Heart left ventricle (tissue), 16 donors: ENCODE measurements around the gene VWA3A. TPM values are rescaled to one million over a fixed set of nuclear protein-coding genes. Genes with fewer than 3 reads are reported as not detected.
A peak's percentile ranks its signal among the peaks of the same experiment; 100 is the strongest.

Source experiments
- ATAC-seq, 4 donors: fragments of 200-7000 bp; cut with Tn5 transposase; one replicate each; pipeline ENCODE4 v1.9.1; 2020 to 2022; ENCODE audit warnings: moderate library complexity in 4 of 4, mild to moderate bottlenecking in 3 of 4, moderate number of reproducible peaks in 1 of 4
- DNase-seq, 5 donors: peaks; one replicate each; pipeline ENCODE4 v3.0.0-alpha.2; 2020
- H3K27ac ChIP-seq, 12 donors: fragments of 200-600 bp; sonication (generic) in 4 of 12; one replicate each; pipeline versions ENCODE4 v1.5.0 to v1.8.0; 2016 to 2022; ENCODE audit warnings: mild to moderate bottlenecking in 2 of 12
- H3K27me3 ChIP-seq, 9 donors: fragments of 200-600 bp; sonication (generic) in 2 of 9; one replicate each; pipeline versions ENCODE4 v1.5.1 to v1.8.0; 2016 to 2022; ENCODE audit warnings: mild to moderate bottlenecking in 3 of 9
- H3K36me3 ChIP-seq, 9 donors: fragments of 200-600 bp; sonication (generic) in 2 of 9; one replicate each; pipeline versions ENCODE4 v1.5.0 to v1.8.0; 2018 to 2022; ENCODE audit warnings: mild to moderate bottlenecking in 2 of 9
- H3K4me1 ChIP-seq, 12 donors: fragments of 200-600 bp; sonication (generic) in 4 of 12; one replicate each; pipeline versions ENCODE4 v1.5.0 to v1.8.0; 2016 to 2022; ENCODE audit warnings: mild to moderate bottlenecking in 3 of 12
- H3K4me3 ChIP-seq, 12 donors: fragments of 200-600 bp; sonication (generic) in 4 of 12; one replicate each; pipeline versions ENCODE4 v1.5.0 to v1.8.0; 2017 to 2022; ENCODE audit warnings: mild to moderate bottlenecking in 9 of 12, moderate library complexity in 4 of 12
- H3K9me3 ChIP-seq, 12 donors: fragments of 200-600 bp; sonication (generic) in 4 of 12; one replicate each; pipeline versions ENCODE4 v1.5.0 to v1.8.0; 2016 to 2022; ENCODE audit warnings: mild to moderate bottlenecking in 1 of 12
- POLR2A ChIP-seq, 2 donors: fragments of 450-650 bp; IDR thresholded peaks; one replicate each; pipeline ENCODE4 v1.6.1; 2017; ENCODE audit warnings: antibody characterized with exemption in 2 of 2, mild to moderate bottlenecking in 2 of 2, moderate library complexity in 2 of 2
- WGBS, 4 donors: extraction: QIAGEN DNeasy Blood & Tissue Kit in 2 of 4; methylation state at CpG; one replicate each; pipeline versions ENCODE4 v1.1.5 to v1.1.7; 2013 to 2018; 5-methylcytosine and 5-hydroxymethylcytosine counted together
- intact Hi-C, 10 donors: fragments of 100-400 bp; cut with DNase I; formaldehyde crosslinking; loops; one replicate each; pipeline versions ENCODE4 v1.11.1 to v1.14.2; 2022
- polyA plus RNA-seq, 2 donors: library from polyadenylated mRNA; stranded (reverse); fragments of 200-250 nt; gene quantifications; one replicate each; pipeline ENCODE4 v1.2.3, GENCODE V29; 2013
- total RNA-seq, 9 donors: library from RNA; depleted of rRNA in 2 of 9; stranded (reverse); fragments of >200 nt in 2 of 9; fragmentation: NEBNext Ultra II Directional in 3 of 9; extraction: Animal tissue kit (Norgen Biotek cat#: 25700) in 3 of 9; gene quantifications; one replicate each; pipeline versions ENCODE4 v1.1.0 to v1.2.4, GENCODE V29; 2016 to 2023
- TF ChIP-seq, protein P1 (sequence below), 12 donors: fragments of 200-600 bp; sonication (generic) in 4 of 12; IDR thresholded peaks; one replicate each; pipeline versions ENCODE4 v1.5.0 to v1.8.0; 2018 to 2022; ENCODE audit warnings: antibody characterized with exemption in 12 of 12, mild to moderate bottlenecking in 5 of 12
- donor health status: ischemic (EF 13 %, LVEDD 7.1; RV severe dilation, severe dysfunction).
- donor health status: healthy with polysubstance abuse.
- donor health status: DM: no; HTN: yes; CAD: no.
- donor health status: DM: no; HTN: no; CAD: no.
- donor health status: ischemic (EF 25% LVEDD 6.9; RV normal size, moderate dysfunction).
- donor health status: ischemic (EF 25% LVEDD 5.7; RV mildly dilated, moderate dysfunction).
- donor health status: healthy.
- donor health status: DM: yes; HTN: yes; CAD: no.
- donor health status: ischemic (EF 35%, LVEDD 5.7; RV mildly dilated, moderate dysfunction).
- donor health status: nonischemic (EF 11% LVEDD 7.7; RV severe dilation, severe dysfunction).
- donor health status: DM: yes; HTN: yes; CAD: no.
- donor health status: PGD.
- donor health status: ischemic (EF 29% LVEDD 5.4; RV normal size, mild dysfunction).
- donor health status: nonischemic (EF 23%, LVEDD 6.1; RV moderate dilation, normal function).

Gene VWA3A
- total and polyA plus RNA-seq, 11 donors: 0.03 to 1.3 (median 0.58) TPM; not detected in 1

DNA sequence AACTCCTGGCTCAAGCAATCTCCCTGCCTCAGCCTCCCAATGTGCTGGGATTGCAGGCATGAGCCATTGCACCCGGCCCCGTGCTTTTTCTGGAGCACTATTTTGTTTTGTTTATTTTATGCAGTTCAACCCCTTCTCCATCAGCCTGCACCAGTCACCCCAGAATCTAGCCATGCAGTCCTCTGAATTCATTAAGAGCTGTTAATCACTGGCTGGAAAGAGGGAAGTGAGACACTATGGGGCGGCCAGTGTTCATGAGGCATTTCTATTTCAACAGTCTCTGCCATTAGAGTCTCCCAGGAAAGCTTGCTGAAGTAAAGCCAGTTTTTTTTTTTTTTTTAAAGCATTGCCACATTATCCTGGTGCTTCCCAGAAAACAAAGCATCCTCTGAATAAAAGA is 1.7 kb downstream of the VWA3A start:
- Histone ChIP-seq H3K27ac (no peak overlapping the region), H3K4me1 (peaks cover 0 to 23% (median 2%) of the 10 kb centered on the region in 12 donors), H3K4me3 (no peak overlapping the region), H3K36me3 (no peaks in the 10 kb centered on the region), H3K27me3 (peaks cover 0 to 3% (median 0%) of the 10 kb centered on the region in 9 donors), H3K9me3 (no peaks in the 10 kb centered on the region)
- no peak for ATAC-seq
- TF ChIP-seq POLR2A (IDR thresholded peaks at IDR 0.05): no peak
- TF ChIP-seq, protein P1, sequence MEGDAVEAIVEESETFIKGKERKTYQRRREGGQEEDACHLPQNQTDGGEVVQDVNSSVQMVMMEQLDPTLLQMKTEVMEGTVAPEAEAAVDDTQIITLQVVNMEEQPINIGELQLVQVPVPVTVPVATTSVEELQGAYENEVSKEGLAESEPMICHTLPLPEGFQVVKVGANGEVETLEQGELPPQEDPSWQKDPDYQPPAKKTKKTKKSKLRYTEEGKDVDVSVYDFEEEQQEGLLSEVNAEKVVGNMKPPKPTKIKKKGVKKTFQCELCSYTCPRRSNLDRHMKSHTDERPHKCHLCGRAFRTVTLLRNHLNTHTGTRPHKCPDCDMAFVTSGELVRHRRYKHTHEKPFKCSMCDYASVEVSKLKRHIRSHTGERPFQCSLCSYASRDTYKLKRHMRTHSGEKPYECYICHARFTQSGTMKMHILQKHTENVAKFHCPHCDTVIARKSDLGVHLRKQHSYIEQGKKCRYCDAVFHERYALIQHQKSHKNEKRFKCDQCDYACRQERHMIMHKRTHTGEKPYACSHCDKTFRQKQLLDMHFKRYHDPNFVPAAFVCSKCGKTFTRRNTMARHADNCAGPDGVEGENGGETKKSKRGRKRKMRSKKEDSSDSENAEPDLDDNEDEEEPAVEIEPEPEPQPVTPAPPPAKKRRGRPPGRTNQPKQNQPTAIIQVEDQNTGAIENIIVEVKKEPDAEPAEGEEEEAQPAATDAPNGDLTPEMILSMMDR (IDR thresholded peaks at IDR 0.05): no peak
- 64 to 88% (median 82%) methylated on average over 3 of the region's 3 CpGs for WGBS, 4 donors
- no peak for DNase-seq
- intact Hi-C loops: loop anchor here in 3 of 10 donors (10.0 kb wide), 3 partner anchors 81 to 201 kb away; partner anchors contain the start of gene POLR3E (in 2 of the 3)

DNA sequence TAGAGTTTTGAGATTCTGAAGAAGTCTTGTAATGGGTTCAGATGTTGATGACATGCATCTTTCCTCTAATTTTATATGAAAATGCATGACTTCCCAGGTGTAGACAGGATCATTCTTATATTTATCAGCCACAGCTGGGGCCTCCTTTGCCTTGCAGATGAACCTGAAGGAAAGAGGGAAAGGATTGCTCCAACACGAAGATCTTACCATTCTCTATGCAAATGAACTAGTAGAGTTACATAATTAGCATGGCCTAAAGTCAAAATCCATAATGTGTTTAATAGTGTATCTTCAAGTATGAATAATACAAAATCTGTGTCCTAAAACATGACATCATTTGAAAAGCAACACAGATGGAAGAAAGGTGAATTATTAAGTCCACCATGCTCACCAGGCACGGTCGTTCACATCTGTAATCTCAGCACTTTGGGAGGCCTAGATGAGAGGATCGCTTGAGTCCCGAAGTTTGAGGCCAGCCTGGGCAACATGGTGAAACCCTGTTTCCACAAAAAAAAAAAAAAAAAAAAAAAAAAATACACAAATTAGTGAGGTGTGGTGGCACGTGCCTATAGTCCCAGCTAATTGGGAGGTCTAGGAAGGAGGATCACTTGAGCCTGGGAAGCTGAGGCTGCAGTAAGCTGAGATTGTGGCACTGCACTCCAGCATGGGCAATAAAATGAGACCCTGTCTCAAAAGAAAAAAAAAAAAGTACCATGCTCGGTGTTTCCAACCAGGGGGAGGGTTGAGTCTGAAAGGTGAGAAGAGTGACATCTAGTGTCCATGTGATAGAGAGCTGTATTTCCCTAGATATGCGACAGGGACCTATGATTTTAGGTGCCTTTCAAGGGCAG is 6.3 kb downstream of the VWA3A start:
- ATAC-seq: peak in 3 of 4 donors; percentile 51 to 72 (median 67)
- peaks cover 0 to 3% (median 0%) of the 10 kb centered on the region in 12 donors for H3K4me1 ChIP-seq
- intact Hi-C loops: loop anchor here in 8 of 10 donors (1.0 to 10.0 kb wide), 8 partner anchors 76 to 196 kb away; partner anchors contain the start of genes PDZD9 (in 7 of the 8), POLR3E (in 2 of the 8) and UQCRC2 (in 1 of the 8)

DNA sequence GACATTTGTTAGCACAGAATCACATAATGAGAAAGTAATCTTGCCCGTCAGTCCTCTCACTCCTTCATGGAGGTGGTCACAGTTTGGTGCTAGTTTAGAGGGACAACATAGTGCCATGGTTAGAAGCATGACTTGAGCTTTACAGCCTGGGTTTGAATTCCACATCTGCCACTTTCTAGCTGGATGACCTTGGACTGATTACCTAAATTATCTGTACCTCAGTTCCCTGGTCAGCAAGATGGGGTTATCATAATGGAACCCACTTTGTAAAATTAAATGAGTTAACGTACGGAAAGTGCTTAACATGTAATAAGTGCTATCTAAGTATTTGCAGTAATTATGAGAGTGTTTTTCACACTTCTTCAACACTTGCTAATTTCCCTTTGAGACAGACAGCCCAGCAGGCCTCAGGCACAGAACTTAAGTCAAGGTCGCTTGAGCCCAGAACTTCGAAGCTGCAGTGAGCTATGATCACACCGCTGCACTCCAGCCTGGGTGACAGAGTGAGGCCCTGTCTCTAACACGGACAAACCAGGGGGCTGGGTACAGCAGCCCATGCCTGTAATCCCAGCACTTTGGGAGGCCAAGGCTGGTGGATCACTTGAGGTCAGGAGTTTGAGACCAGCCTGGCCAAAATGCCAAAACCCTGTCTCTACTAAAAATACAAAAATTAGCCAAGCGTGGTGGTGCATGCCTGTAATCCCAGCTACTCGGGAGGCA is 7.1 kb downstream of the VWA3A start:
- Histone ChIP-seq H3K36me3 (no peaks in the 10 kb centered on the region), H3K27me3 (peaks cover 0 to 3% (median 0%) of the 10 kb centered on the region in 9 donors), H3K4me1 (peaks cover 0 to 3% (median 0%) of the 10 kb centered on the region in 12 donors), H3K4me3 (no peak overlapping the region), H3K27ac (no peak overlapping the region), H3K9me3 (no peaks in the 10 kb centered on the region)
- TF ChIP-seq, protein P1 (IDR thresholded peaks at IDR 0.05): peak in 1 of 12 donors; percentile 8
- no peak for TF ChIP-seq POLR2A (IDR thresholded peaks at IDR 0.05)
- intact Hi-C loops: loop anchor here in 8 of 10 donors (1.0 to 10.0 kb wide), 8 partner anchors 75 to 195 kb away; partner anchors contain the start of genes PDZD9 (in 7 of the 8), POLR3E (in 2 of the 8) and UQCRC2 (in 1 of the 8)
- WGBS, 4 donors: 74 to 81% (median 77%) methylated on average over 9 of the region's 9 CpGs
- DNase-seq (no peak), ATAC-seq (no peak)

More for the DNA sequence above, 6.3 kb downstream of the VWA3A start:
- 53 to 60% (median 56%) methylated on average over 8 of the region's 8 CpGs for WGBS, 4 donors
- H3K27ac ChIP-seq: no peak overlapping the region
- no peak overlapping the region for H3K4me3 ChIP-seq
- H3K36me3 ChIP-seq: no peaks in the 10 kb centered on the region
- H3K27me3 ChIP-seq: peaks cover 0 to 3% (median 0%) of the 10 kb centered on the region in 9 donors
- DNase-seq: no peak
- no peak for TF ChIP-seq POLR2A (IDR thresholded peaks at IDR 0.05)
- TF ChIP-seq, protein P1 (IDR thresholded peaks at IDR 0.05): peak; percentile 40 to 70 (median 56)
- H3K9me3 ChIP-seq: no peaks in the 10 kb centered on the region
